SK-N-SH treated with all-trans-retinoic acid at 6 μM for 48 hours (cell line): ENCODE results near the gene COX17.

ENCODE experiments used
- ATAC-seq: fragments of 200-7000 bp; cut with Tn5 transposase; 3 replicates; pipeline ENCODE4 v1.9.1; 2020; ENCODE audit warnings: mild to moderate bottlenecking, moderate library complexity
- ARNTL ChIP-seq: fragments of 450-650 bp; formaldehyde crosslinking; IDR thresholded peaks from 2 replicates; pipeline ENCODE4 v1.5.0; 2020; ENCODE audit warnings: low read depth, mild to moderate bottlenecking, moderate library complexity, borderline replicate concordance
- BACH2 ChIP-seq: fragments of 250-450 bp; sonication (Bioruptor Pico); IDR thresholded peaks from 2 replicates; pipeline ENCODE4 v1.9.0; 2021; ENCODE audit warnings: mild to moderate bottlenecking, borderline replicate concordance
- CSDC2 ChIP-seq: fragments of 250-450 bp; sonication (Bioruptor Pico); IDR thresholded peaks from 2 replicates; pipeline ENCODE4 v1.5.0; 2020; ENCODE audit warnings: mild to moderate bottlenecking, moderate library complexity
- ESRRG ChIP-seq: fragments of 250-450 bp; sonication (Bioruptor Pico); IDR thresholded peaks from 2 replicates; pipeline ENCODE4 v1.6.1; 2021; ENCODE audit warnings: mild to moderate bottlenecking
- GLIS3 ChIP-seq: fragments of 250-450 bp; sonication (Bioruptor Pico); IDR thresholded peaks from 2 replicates; pipeline ENCODE4 v1.5.0; 2020; ENCODE audit warnings: mild to moderate bottlenecking, moderate library complexity
- OSR1 ChIP-seq: fragments of 250-450 bp; sonication (Bioruptor Pico); IDR thresholded peaks from 2 replicates; pipeline ENCODE4 v1.8.0; 2022; ENCODE audit warnings: moderate library complexity, mild to moderate bottlenecking, inconsistent platforms
- PPARA ChIP-seq: fragments of 250-450 bp; sonication (Bioruptor Pico); IDR thresholded peaks from 2 replicates; pipeline ENCODE4 v1.5.0; 2020; ENCODE audit warnings: mild to moderate bottlenecking, borderline replicate concordance
- RARB ChIP-seq: fragments of 250-450 bp; sonication (Bioruptor Pico); IDR thresholded peaks from 2 replicates; pipeline ENCODE4 v1.8.0; 2021; ENCODE audit warnings: mild to moderate bottlenecking, moderate library complexity
- TCF4 ChIP-seq: fragments of 250-450 bp; sonication (Bioruptor Pico); IDR thresholded peaks from 2 replicates; pipeline ENCODE4 v1.8.0; 2021; ENCODE audit warnings: mild to moderate bottlenecking, moderate library complexity, borderline replicate concordance
- TOX ChIP-seq: fragments of 250-450 bp; sonication (Bioruptor Pico); IDR thresholded peaks from 2 replicates; pipeline ENCODE4 v1.8.0; 2021; ENCODE audit warnings: mild to moderate bottlenecking, moderate library complexity, borderline replicate concordance
- ZC3H10 ChIP-seq: fragments of 250-450 bp; sonication (Bioruptor Pico); IDR thresholded peaks from 2 replicates; pipeline ENCODE4 v1.5.1; 2021; ENCODE audit warnings: mild to moderate bottlenecking, moderate library complexity
- ZFP3 ChIP-seq: fragments of 250-450 bp; sonication (Bioruptor Pico); IDR thresholded peaks from 2 replicates; pipeline ENCODE4 v1.5.0; 2020; ENCODE audit warnings: mild to moderate bottlenecking, moderate library complexity
- ZFP30 ChIP-seq: fragments of 450-650 bp; formaldehyde crosslinking; IDR thresholded peaks from 2 replicates; pipeline ENCODE4 v1.5.0; 2022; ENCODE audit warnings: mild to moderate bottlenecking, moderate library complexity
- ZNF565 ChIP-seq: fragments of 450-650 bp; formaldehyde crosslinking; conservative IDR thresholded peaks from 2 replicates; pipeline ENCODE4 v1.5.0; 2020; ENCODE audit warnings: low read depth, mild to moderate bottlenecking, moderate library complexity
- ZNF70 ChIP-seq: fragments of 450-650 bp; formaldehyde crosslinking; IDR thresholded peaks from 2 replicates; pipeline ENCODE4 v1.5.0; 2020; ENCODE audit warnings: mild to moderate bottlenecking, moderate library complexity
- ZNF8 ChIP-seq: fragments of 450-650 bp; formaldehyde crosslinking; IDR thresholded peaks from 2 replicates; pipeline ENCODE4 v1.5.0; 2020; ENCODE audit warnings: mild to moderate bottlenecking, moderate library complexity
- TF ChIP-seq, protein P1 (sequence below): fragments of 250-450 bp; sonication (Bioruptor Pico); IDR thresholded peaks from 2 replicates; pipeline ENCODE4 v1.5.1; 2020; ENCODE audit warnings: low read depth, mild to moderate bottlenecking, moderate library complexity
- TF ChIP-seq, protein P2 (sequence below): fragments of 250-450 bp; sonication (Bioruptor Pico); IDR thresholded peaks from 2 replicates; pipeline ENCODE4 v1.5.0; 2020; ENCODE audit warnings: mild to moderate bottlenecking, moderate library complexity
- TF ChIP-seq, protein P3 (sequence below): fragments of 250-450 bp; sonication (Bioruptor Pico); IDR thresholded peaks from 2 replicates; pipeline ENCODE4 v1.5.1; 2021; ENCODE audit warnings: mild to moderate bottlenecking, moderate library complexity
- TF ChIP-seq, protein P4 (sequence below): fragments of 250-450 bp; sonication (Bioruptor Pico); IDR thresholded peaks from 2 replicates; pipeline ENCODE4 v1.8.0; 2021; ENCODE audit warnings: low read depth, mild to moderate bottlenecking, moderate library complexity, borderline replicate concordance
- TF ChIP-seq, protein P5 (sequence below): fragments of 250-450 bp; sonication (Bioruptor Pico); IDR thresholded peaks from 2 replicates; pipeline ENCODE4 v1.8.0; 2020; ENCODE audit warnings: mild to moderate bottlenecking, moderate library complexity, borderline replicate concordance

COX17 gene

DNA sequence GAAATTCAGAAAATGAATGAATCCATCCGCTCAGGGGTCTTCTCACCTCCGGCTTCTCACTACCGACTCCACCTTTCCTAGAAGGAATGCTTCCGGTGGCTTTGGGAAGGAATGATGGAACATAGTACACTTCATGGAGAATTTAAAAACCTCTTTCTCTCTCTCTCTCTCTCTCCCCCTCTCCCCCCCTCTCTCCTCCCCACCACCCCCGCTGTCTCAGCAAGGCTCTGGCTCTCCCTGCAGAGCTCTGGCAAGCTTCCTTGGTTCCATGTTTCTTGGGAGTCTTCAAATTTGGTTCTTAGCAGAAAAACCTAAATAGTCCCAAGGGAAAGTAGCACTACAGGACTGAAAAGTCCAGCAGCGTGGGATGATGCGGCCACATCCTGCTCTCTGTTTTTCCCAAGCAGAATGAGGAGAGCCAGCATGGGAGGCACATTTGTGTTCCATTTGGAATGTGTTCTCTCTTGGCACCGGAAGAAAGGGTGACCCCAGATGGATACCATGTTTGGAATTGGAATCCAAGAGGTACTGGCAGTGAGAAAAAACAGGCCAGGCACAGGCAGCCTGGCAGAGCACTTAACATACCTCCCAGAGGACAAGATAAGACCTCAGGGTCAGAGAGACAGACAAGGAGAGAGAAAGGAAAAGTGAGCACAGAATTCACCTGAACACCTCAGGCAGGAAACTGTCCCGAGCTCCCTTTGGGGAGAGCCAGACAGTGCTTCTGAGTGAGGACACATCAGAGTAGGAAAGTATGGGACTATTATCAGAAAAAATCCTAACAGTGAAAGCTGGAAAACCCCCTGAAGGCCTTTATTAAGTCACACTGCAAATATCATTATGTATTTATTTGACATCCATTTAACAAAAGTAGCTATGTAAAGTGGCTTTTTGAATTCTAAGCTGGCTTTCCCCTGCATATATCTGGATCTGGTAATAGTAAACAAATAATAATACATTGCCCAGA is 16.4 kb downstream of the COX17 start, which contains the start of gene POPDC2 (continued):
- TF ChIP-seq CSDC2 = peak; percentile 90
- no peak for TF ChIP-seq ZFP3 (CRISPR knock-in tag)
- TF ChIP-seq ZC3H10 = no peak
- no peak for TF ChIP-seq PPARA (CRISPR knock-in tag)
- no peak; the same call in 1 of the 2 replicates for TF ChIP-seq ZNF8 (CRISPR knock-in tag)
- TF ChIP-seq, protein P1, sequence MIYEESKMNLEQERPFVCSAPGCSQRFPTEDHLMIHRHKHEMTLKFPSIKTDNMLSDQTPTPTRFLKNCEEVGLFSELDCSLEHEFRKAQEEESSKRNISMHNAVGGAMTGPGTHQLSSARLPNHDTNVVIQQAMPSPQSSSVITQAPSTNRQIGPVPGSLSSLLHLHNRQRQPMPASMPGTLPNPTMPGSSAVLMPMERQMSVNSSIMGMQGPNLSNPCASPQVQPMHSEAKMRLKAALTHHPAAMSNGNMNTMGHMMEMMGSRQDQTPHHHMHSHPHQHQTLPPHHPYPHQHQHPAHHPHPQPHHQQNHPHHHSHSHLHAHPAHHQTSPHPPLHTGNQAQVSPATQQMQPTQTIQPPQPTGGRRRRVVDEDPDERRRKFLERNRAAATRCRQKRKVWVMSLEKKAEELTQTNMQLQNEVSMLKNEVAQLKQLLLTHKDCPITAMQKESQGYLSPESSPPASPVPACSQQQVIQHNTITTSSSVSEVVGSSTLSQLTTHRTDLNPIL (CRISPR knock-in tag) = peak; percentile 85
- TF ChIP-seq OSR1 (CRISPR knock-in tag) = 0 out of 2 replicates have a peak, but pooled peaks have one; percentile 37
- TF ChIP-seq TCF4 (CRISPR knock-in tag) = peak; percentile 96
- TF ChIP-seq, protein P2, sequence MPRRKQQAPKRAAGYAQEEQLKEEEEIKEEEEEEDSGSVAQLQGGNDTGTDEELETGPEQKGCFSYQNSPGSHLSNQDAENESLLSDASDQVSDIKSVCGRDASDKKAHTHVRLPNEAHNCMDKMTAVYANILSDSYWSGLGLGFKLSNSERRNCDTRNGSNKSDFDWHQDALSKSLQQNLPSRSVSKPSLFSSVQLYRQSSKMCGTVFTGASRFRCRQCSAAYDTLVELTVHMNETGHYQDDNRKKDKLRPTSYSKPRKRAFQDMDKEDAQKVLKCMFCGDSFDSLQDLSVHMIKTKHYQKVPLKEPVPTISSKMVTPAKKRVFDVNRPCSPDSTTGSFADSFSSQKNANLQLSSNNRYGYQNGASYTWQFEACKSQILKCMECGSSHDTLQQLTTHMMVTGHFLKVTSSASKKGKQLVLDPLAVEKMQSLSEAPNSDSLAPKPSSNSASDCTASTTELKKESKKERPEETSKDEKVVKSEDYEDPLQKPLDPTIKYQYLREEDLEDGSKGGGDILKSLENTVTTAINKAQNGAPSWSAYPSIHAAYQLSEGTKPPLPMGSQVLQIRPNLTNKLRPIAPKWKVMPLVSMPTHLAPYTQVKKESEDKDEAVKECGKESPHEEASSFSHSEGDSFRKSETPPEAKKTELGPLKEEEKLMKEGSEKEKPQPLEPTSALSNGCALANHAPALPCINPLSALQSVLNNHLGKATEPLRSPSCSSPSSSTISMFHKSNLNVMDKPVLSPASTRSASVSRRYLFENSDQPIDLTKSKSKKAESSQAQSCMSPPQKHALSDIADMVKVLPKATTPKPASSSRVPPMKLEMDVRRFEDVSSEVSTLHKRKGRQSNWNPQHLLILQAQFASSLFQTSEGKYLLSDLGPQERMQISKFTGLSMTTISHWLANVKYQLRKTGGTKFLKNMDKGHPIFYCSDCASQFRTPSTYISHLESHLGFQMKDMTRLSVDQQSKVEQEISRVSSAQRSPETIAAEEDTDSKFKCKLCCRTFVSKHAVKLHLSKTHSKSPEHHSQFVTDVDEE = peak; percentile 95
- TF ChIP-seq ZFP30 = peak; percentile 34; the same call in 1 of the 2 replicates
- no peak for TF ChIP-seq BACH2
- no peak for TF ChIP-seq ZNF565 (CRISPR knock-in tag)
- no peak for TF ChIP-seq ARNTL (CRISPR knock-in tag)

DNA sequence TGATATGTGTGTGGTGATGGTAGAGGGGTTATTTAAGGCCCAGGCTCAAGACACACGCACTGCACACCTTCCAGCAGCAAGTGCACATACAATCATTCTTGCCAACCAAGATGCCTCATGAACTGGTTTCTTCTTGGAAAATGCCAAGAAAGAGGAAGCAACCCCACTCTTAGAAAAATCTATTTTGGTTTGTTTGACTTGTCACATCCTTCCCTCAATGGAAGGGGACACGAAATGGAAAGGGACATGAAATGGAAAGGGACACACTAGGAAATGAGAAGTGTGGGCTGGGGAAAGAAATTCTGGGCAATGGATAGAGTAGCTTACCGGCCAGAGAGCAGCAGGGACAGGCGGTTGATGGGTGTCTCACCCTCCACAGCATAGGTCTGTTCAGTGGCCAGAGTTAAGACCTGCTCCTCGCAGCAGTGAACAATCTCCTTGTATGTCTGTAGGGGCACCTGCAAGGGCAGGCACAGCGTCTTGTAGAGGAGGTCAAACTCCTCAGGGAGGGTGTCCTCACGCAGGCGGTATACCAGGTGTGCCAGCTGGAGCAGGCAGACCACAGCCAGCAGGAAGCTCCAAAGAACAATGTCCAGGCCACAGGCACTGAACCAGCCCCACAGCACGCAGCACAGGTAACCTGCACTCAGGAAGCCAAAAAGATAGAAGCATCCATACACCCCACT is 17.5 kb downstream of the COX17 start:
- no peak for ATAC-seq
- TF ChIP-seq ZFP3 (CRISPR knock-in tag) = no peak
- TF ChIP-seq BACH2 = no peak
- TF ChIP-seq TOX = no peak
- TF ChIP-seq PPARA (CRISPR knock-in tag) = no peak
- no peak for TF ChIP-seq ZNF70 (CRISPR knock-in tag)
- TF ChIP-seq ARNTL (CRISPR knock-in tag) = no peak
- no peak for TF ChIP-seq ZNF565 (CRISPR knock-in tag)
- no peak for TF ChIP-seq RARB (CRISPR knock-in tag)
- no peak; the same call in 1 of the 2 replicates for TF ChIP-seq ESRRG
- no peak for TF ChIP-seq ZFP30
- TF ChIP-seq, protein P3, sequence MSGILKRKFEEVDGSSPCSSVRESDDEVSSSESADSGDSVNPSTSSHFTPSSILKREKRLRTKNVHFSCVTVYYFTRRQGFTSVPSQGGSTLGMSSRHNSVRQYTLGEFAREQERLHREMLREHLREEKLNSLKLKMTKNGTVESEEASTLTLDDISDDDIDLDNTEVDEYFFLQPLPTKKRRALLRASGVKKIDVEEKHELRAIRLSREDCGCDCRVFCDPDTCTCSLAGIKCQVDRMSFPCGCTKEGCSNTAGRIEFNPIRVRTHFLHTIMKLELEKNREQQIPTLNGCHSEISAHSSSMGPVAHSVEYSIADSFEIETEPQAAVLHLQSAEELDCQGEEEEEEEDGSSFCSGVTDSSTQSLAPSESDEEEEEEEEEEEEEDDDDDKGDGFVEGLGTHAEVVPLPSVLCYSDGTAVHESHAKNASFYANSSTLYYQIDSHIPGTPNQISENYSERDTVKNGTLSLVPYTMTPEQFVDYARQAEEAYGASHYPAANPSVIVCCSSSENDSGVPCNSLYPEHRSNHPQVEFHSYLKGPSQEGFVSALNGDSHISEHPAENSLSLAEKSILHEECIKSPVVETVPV (CRISPR knock-in tag) = no peak
- TF ChIP-seq, protein P4, sequence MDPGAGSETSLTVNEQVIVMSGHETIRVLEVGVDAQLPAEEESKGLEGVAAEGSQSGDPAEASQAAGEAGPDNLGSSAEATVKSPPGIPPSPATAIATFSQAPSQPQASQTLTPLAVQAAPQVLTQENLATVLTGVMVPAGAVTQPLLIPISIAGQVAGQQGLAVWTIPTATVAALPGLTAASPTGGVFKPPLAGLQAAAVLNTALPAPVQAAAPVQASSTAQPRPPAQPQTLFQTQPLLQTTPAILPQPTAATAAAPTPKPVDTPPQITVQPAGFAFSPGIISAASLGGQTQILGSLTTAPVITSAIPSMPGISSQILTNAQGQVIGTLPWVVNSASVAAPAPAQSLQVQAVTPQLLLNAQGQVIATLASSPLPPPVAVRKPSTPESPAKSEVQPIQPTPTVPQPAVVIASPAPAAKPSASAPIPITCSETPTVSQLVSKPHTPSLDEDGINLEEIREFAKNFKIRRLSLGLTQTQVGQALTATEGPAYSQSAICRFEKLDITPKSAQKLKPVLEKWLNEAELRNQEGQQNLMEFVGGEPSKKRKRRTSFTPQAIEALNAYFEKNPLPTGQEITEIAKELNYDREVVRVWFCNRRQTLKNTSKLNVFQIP (CRISPR knock-in tag) = no peak
- TF ChIP-seq ZC3H10 = no peak
- TF ChIP-seq, protein P2 = no peak
- TF ChIP-seq GLIS3 = no peak
- no peak for TF ChIP-seq CSDC2
- TF ChIP-seq, protein P5, sequence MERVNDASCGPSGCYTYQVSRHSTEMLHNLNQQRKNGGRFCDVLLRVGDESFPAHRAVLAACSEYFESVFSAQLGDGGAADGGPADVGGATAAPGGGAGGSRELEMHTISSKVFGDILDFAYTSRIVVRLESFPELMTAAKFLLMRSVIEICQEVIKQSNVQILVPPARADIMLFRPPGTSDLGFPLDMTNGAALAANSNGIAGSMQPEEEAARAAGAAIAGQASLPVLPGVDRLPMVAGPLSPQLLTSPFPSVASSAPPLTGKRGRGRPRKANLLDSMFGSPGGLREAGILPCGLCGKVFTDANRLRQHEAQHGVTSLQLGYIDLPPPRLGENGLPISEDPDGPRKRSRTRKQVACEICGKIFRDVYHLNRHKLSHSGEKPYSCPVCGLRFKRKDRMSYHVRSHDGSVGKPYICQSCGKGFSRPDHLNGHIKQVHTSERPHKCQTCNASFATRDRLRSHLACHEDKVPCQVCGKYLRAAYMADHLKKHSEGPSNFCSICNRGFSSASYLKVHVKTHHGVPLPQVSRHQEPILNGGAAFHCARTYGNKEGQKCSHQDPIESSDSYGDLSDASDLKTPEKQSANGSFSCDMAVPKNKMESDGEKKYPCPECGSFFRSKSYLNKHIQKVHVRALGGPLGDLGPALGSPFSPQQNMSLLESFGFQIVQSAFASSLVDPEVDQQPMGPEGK (CRISPR knock-in tag) = no peak
